ELF-1 (cell line): ENCODE results near the gene TXK.

Experiments
- DNase-seq: peaks from one replicate; pipeline ENCODE4 v3.0.0-alpha.2; 2016; ENCODE audit warnings: low read depth, low spot score

TXK gene

GRCh38 chr4:48021100-48021499 lies 113.0 kb downstream of the TXK start:
- DNase-seq: no peak

GRCh38 chr4:48018112-48018511 lies 115.9 kb downstream of the TXK start:
- no peak for DNase-seq

- DNase-seq: peak; percentile 82
These were observed 116.9 kb downstream of the TXK start for GRCh38 chr4:48017108-48017571.
